Omental fat pad (tissue), 4 donors: ENCODE measurements around the gene SH3GL2. TPM values are rescaled to one million over a fixed set of nuclear protein-coding genes. Genes with fewer than 3 reads are reported as not detected.

Experiments
- ATAC-seq: fragments of 150-250 bp; one replicate; pipeline ENCODE4 v1.9.1; 2016; ENCODE audit warnings: mild to moderate bottlenecking, moderate library complexity; ENCODE audit not compliant: low FRiP score
- DNase-seq: peaks from one replicate; pipeline ENCODE4 v3.0.0-alpha.2; 2019; ENCODE audit warnings: low spot score
- total RNA-seq, 4 donors: library from RNA; depleted of rRNA; stranded (reverse); fragments of >200 nt; gene quantifications; one replicate each; pipeline ENCODE4 v1.1.0, GENCODE V29; 2016
- TF ChIP-seq, protein P1 (sequence below), 3 donors: fragments of 450-650 bp; IDR thresholded peaks; one replicate each; pipeline ENCODE4 v1.5.1; 2016 to 2017; ENCODE audit warnings: antibody characterized with exemption in 3 of 3, mild to moderate bottlenecking in 3 of 3, moderate library complexity in 2 of 3

The SH3GL2 gene
- total RNA-seq, 4 donors from 2014 or later: 0.24 to 0.56 TPM; not detected in 2

GRCh38 chr9:17622141-17622540 is 43.3 kb downstream of the SH3GL2 start:
- no peak for ATAC-seq
- TF ChIP-seq, protein P1, sequence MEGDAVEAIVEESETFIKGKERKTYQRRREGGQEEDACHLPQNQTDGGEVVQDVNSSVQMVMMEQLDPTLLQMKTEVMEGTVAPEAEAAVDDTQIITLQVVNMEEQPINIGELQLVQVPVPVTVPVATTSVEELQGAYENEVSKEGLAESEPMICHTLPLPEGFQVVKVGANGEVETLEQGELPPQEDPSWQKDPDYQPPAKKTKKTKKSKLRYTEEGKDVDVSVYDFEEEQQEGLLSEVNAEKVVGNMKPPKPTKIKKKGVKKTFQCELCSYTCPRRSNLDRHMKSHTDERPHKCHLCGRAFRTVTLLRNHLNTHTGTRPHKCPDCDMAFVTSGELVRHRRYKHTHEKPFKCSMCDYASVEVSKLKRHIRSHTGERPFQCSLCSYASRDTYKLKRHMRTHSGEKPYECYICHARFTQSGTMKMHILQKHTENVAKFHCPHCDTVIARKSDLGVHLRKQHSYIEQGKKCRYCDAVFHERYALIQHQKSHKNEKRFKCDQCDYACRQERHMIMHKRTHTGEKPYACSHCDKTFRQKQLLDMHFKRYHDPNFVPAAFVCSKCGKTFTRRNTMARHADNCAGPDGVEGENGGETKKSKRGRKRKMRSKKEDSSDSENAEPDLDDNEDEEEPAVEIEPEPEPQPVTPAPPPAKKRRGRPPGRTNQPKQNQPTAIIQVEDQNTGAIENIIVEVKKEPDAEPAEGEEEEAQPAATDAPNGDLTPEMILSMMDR (IDR thresholded peaks at IDR 0.05): no peak
- DNase-seq: no peak

- no peak for ATAC-seq
- TF ChIP-seq, protein P1 (IDR thresholded peaks at IDR 0.05): no peak
Observed at GRCh38 chr9:17622749-17623148, 43.9 kb downstream of the SH3GL2 start.

DNA sequence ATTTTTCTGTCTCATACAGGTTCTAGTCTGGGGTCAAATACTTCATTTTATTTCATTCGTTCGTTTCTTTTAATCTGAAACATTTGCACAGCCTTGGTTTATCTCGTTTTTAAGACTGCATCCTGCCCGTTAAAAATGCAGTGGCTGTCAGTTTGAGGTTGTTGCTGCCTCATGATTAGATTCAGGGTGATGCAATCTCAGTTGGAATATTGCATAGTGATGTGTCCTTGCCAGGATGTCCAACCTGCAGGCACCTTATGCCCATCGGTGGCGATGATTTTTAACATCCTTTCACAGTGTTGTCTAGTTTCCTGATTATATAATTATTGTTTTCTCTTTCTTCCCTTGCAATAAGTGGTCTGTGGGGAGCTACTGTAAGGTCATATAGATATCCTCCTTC is 45.1 kb downstream of the SH3GL2 start:
- TF ChIP-seq, protein P1 (IDR thresholded peaks at IDR 0.05): no peak
- ATAC-seq: no peak
- DNase-seq: no peak

More at GRCh38 chr9:17622749-17623148, 43.9 kb downstream of the SH3GL2 start:
- no peak for DNase-seq

DNA sequence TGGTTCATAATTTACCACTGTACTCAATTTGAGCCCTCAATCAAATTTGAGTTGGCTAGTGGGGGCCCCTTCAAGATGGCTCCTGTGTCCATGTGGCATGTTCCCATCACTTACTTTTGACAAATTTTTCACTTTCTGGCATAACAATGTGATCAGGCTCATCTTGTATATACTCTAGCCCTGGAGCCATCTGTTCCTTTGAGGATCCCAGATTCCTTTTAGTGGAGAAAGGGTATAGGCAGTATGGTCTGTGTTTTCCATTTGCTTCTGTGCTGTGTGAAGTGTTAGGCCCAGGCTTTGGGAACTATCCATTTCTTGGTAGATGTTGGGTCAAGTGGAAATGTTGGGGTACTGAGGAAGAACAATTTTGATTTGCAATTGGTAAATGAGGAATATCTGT is 45.7 kb downstream of the SH3GL2 start:
- ATAC-seq (no peak), DNase-seq (no peak)
- TF ChIP-seq, protein P1 (IDR thresholded peaks at IDR 0.05): no peak

DNA sequence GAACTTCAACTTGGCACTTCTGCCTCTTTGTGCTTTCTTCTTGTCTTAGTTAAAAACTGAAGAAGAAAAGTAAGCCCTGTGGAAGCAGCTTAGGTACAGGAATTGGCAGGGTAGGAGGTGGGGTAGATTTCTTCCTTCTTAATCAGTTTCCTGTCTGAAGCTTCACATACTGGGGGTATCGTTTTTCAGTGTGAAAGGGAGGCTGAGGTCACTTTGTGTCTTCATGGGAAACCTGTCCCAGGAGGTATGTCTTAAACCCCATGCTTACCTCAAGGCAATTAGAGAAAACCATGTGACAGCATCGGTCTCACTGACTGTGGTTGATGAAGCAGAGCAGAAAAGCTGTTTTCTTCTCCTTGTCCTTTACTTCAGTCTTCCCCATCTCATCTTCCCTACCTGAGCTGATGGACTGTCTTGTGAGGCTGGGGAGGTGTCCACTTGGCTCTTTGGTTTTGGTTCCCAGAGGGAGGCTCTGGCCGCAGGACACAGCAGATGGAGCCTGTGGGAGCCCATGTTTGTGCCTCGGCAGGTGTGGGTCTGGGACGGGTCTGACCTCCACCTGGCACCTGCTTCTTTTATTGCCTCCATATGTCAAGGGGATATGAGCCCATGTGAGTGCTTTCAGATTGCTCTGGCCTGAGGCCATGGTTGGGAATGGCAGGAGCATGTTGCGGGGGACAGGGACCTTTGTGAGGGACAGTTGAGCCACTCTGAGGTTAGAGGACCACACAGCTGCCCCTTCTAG is 47.0 kb downstream of the SH3GL2 start:
- ATAC-seq (no peak), DNase-seq (no peak)
- TF ChIP-seq, protein P1 (IDR thresholded peaks at IDR 0.05): no peak

DNA sequence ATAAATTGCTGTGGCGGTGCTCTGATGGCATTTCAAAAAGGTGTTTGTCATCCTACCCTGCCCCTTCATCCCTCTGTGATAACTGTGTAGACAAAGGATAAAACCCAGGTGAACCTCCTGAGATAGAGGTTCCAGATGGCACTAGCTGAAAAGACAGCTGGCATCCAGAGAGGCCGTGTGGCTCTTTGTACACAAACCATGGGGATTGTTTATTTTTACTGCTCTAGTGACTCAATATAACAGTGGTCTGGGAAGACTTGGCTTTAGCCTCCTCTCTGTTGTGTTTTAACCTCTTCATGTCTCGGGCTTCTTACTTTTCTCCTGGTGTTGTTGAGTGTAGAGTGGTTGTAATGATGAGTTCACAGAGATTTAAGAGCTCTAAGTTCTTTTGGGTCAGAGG is 48.8 kb downstream of the SH3GL2 start:
- DNase-seq: no peak
- no peak for ATAC-seq
- TF ChIP-seq, protein P1 (IDR thresholded peaks at IDR 0.05): no peak

DNA sequence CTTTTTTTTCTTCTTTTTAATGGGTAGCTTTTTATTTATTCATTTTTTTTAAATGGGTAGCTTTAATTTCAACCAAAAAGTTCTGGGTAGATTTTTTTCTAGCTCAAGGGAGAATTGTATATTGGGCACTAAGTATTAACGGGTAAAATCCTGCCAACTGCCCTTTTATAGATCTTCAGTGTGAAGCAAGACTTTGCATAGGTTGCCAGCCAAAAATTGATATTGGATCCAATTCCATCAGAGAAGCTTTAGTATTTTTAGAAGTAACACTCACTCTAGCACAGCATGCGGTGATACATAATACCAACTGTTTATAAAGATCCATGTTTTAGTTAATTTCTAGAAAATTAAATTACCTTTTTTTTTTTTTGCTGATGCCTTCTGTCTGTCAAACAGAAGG is 49.8 kb downstream of the SH3GL2 start:
- TF ChIP-seq, protein P1 (IDR thresholded peaks at IDR 0.05): no peak
- ATAC-seq (no peak), DNase-seq (no peak)
